B cell (primary cell): ENCODE results near the gene CACNG4.

Source experiments
- CTCF ChIP-seq: fragments of 200-600 bp; IDR thresholded peaks from one replicate; pipeline ENCODE4 v1.8.0; 2022; ENCODE audit warnings: antibody characterized with exemption, mild to moderate bottlenecking
- EZH2 ChIP-seq: IDR thresholded peaks from 2 replicates; pipeline ENCODE4 v1.6.1; 2012; ENCODE audit warnings: borderline replicate concordance, low read depth, mild to moderate bottlenecking, moderate library complexity, low read length; ENCODE audit not compliant: insufficient read depth, poor library complexity, severe bottlenecking

- TF ChIP-seq CTCF: no peak
- no peak for TF ChIP-seq EZH2
Observed at GRCh38 chr17:66942451-66943264, 21.8 kb upstream of the CACNG4 start.
